HepG2 (cell line): ENCODE data around the gene CIB1. TPM values are rescaled to one million over a fixed set of nuclear protein-coding genes. Genes with fewer than 3 reads are reported as not detected.
A peak's percentile ranks its signal among the peaks of the same experiment; 100 is the strongest.

Experiments used
- CEBPB ChIP-seq: IDR thresholded peaks from 2 replicates; pipeline ENCODE4 v1.6.1; 2011; ENCODE audit warnings: low read depth, low read length, improper control_type of control experiment, borderline replicate concordance
- HBP1 ChIP-seq: IDR thresholded peaks from 2 replicates; pipeline ENCODE4 v1.6.1; 2016; ENCODE audit warnings: low read depth, control low read depth
- MLXIP ChIP-seq: sonication (generic); formaldehyde crosslinking; IDR thresholded peaks from 2 replicates; pipeline ENCODE4 v1.9.0; 2021; ENCODE audit warnings: missing genetic modification reagents, borderline replicate concordance
- SALL1 ChIP-seq: sonication (generic); formaldehyde crosslinking; IDR thresholded peaks from 2 replicates; pipeline ENCODE4 v1.8.0; 2022; ENCODE audit warnings: mild to moderate bottlenecking, missing genetic modification reagents
- SAP130 ChIP-seq: IDR thresholded peaks from 2 replicates; pipeline ENCODE4 v1.6.1; 2016; ENCODE audit warnings: low read depth
- TFDP1 ChIP-seq: IDR thresholded peaks from 2 replicates; pipeline ENCODE4 v1.6.1; 2016; ENCODE audit warnings: missing compliant biosample characterization, missing genetic modification reagents, borderline replicate concordance
- THAP8 ChIP-seq: sonication (generic); formaldehyde crosslinking; IDR thresholded peaks from 2 replicates; pipeline ENCODE4 v1.5.1; 2020; ENCODE audit warnings: missing genetic modification reagents, mild to moderate bottlenecking, borderline replicate concordance
- ZBTB26 ChIP-seq: IDR thresholded peaks from 2 replicates; pipeline ENCODE4 v1.6.1; 2016; ENCODE audit warnings: missing compliant biosample characterization, missing genetic modification reagents, borderline replicate concordance
- ZBTB46 ChIP-seq: sonication (generic); formaldehyde crosslinking; IDR thresholded peaks from 2 replicates; pipeline ENCODE4 v1.4.0; 2020; ENCODE audit warnings: mild to moderate bottlenecking, missing genetic modification reagents, borderline replicate concordance
- ZBTB8A ChIP-seq: sonication (generic); formaldehyde crosslinking; IDR thresholded peaks from 2 replicates; pipeline ENCODE4 v1.4.0; 2020; ENCODE audit warnings: mild to moderate bottlenecking, low read depth, missing genetic modification reagents, borderline replicate concordance
- ZNF230 ChIP-seq: sonication (generic); formaldehyde crosslinking; IDR thresholded peaks from 2 replicates; pipeline ENCODE4 v1.4.0; 2020; ENCODE audit warnings: mild to moderate bottlenecking, missing genetic modification reagents
- ZNF263 ChIP-seq: sonication (generic); formaldehyde crosslinking; IDR thresholded peaks from 2 replicates; pipeline ENCODE4 v1.4.0; 2020; ENCODE audit warnings: missing genetic modification reagents
- ZNF670 ChIP-seq: sonication (generic); formaldehyde crosslinking; IDR thresholded peaks from 2 replicates; pipeline ENCODE4 v1.8.0; 2022; ENCODE audit warnings: mild to moderate bottlenecking, missing genetic modification reagents, borderline replicate concordance
- ZNF713 ChIP-seq: sonication (generic); formaldehyde crosslinking; IDR thresholded peaks from 2 replicates; pipeline ENCODE4 v1.4.0; 2020; ENCODE audit warnings: mild to moderate bottlenecking, missing genetic modification reagents
- ZNF800 ChIP-seq: sonication (generic); formaldehyde crosslinking; IDR thresholded peaks from 2 replicates; pipeline ENCODE4 v1.4.0; 2020; ENCODE audit warnings: missing genetic modification reagents
- polyA plus RNA-seq, 8 experiments: library from polyadenylated mRNA; depleted of rRNA in 3 of 8; stranded (reverse) in 7 of 8; unstranded in 1 of 8; fragments of >200 nt; fragmentation: Illumina TruSeq in 4 of 8; extraction: Trizol in 4 of 8; gene quantifications; 2 replicates each; pipeline versions ENCODE4 v1.2.1 to v1.2.3, GENCODE V29; 2011 to 2016; ENCODE audit warnings: low read depth in 4 of 8, missing spikeins in 1 of 8, mixed read lengths in 1 of 8; ENCODE audit not compliant: insufficient read depth in 1 of 8
- total RNA-seq, 5 experiments: library from RNA; depleted of rRNA; stranded (reverse); fragments of >200 nt; fragmentation: Illumina TruSeq; extraction: Trizol; gene quantifications; 2 replicates each; pipeline ENCODE4 v1.2.3, GENCODE V29; 2016; ENCODE audit warnings: low read depth in 1 of 5

The CIB1 gene
- total and polyA plus RNA-seq, 2 of the 13 experiments (the other 11 are each of a cell fraction or from before 2014, with no cell fraction given) = 38.7 to 72.7 TPM

- peak; percentile 72; the same call in 1 of the 2 replicates for TF ChIP-seq ZNF670 (CRISPR knock-in tag)
- peak; percentile 25; the same call in 1 of the 2 replicates for TF ChIP-seq ZBTB26 (CRISPR knock-in tag)
- no peak for TF ChIP-seq MLXIP (CRISPR knock-in tag)
- TF ChIP-seq TFDP1 (CRISPR knock-in tag) = peak; percentile 39; the same call in 1 of the 2 replicates
- TF ChIP-seq ZNF713 = 0 out of 2 replicates have a peak, but pooled peaks have one; percentile 28
- TF ChIP-seq ZNF230 = peak; percentile 67; the same call in 1 of the 2 replicates
- TF ChIP-seq THAP8 (CRISPR knock-in tag) = 0 out of 2 replicates have a peak, but pooled peaks have one; percentile 33
- no peak for TF ChIP-seq ZBTB8A (CRISPR knock-in tag)
- no peak for TF ChIP-seq HBP1 (CRISPR knock-in tag)
- no peak for TF ChIP-seq ZBTB46
- TF ChIP-seq CEBPB = no peak
- no peak for TF ChIP-seq ZNF263 (CRISPR knock-in tag)
- TF ChIP-seq SALL1 (CRISPR knock-in tag) = no peak
- TF ChIP-seq SAP130 (CRISPR knock-in tag) = peak; percentile 70
- TF ChIP-seq ZNF800 (CRISPR knock-in tag) = peak; percentile 89
Observed at GRCh38 chr15:90184786-90185704, 48.7 kb downstream of the CIB1 start (continued).
